ENCODE results near the gene ADAMTS14. TPM values are rescaled to one million over a fixed set of nuclear protein-coding genes. Genes with fewer than 3 reads are reported as not detected.

ADAMTS14 gene
- total and polyA plus RNA-seq, 8 donors: 2.4 to 10.0 (median 6.6) TPM

GRCh38 chr10:70690589-70690988, 18.3 kb downstream of the ADAMTS14 start:
- no peak for TF ChIP-seq CTCF (IDR thresholded peaks at IDR 0.05)
- ATAC-seq (no peak), DNase-seq (no peak)
- H3K4me3 ChIP-seq: no peak overlapping the region
- H3K4me1 ChIP-seq: peaks cover 0 to 5% of the 10 kb centered on the region in 2 donors
- intact Hi-C loops (cut with DNase I): no loop called here
- no peaks in the 10 kb centered on the region for H3K9me3 ChIP-seq
- H3K36me3 ChIP-seq: no peaks in the 10 kb centered on the region
- no peaks in the 10 kb centered on the region for H3K27me3 ChIP-seq
- no peak overlapping the region for H3K27ac ChIP-seq

- DNase-seq (no peak), ATAC-seq (no peak)
- intact Hi-C loops (cut with DNase I): no loop called here
- no peaks in the 10 kb centered on the region for H3K9me3 ChIP-seq
- no peak overlapping the region for H3K4me3 ChIP-seq
- no peaks in the 10 kb centered on the region for H3K27me3 ChIP-seq
- no peak for TF ChIP-seq CTCF (IDR thresholded peaks at IDR 0.05)
- no peak overlapping the region for H3K27ac ChIP-seq
- H3K4me1 ChIP-seq: peaks cover 0 to 5% of the 10 kb centered on the region in 2 donors
- no peaks in the 10 kb centered on the region for H3K36me3 ChIP-seq
These were observed 19.3 kb downstream of the ADAMTS14 start for GRCh38 chr10:70691611-70692010.

GRCh38 chr10:70692043-70692603, 19.8 kb downstream of the ADAMTS14 start:
- Histone ChIP-seq H3K36me3 (no peaks in the 10 kb centered on the region), H3K4me3 (no peak overlapping the region), H3K9me3 (no peaks in the 10 kb centered on the region), H3K27ac (no peak overlapping the region), H3K4me1 (peaks cover 0 to 5% of the 10 kb centered on the region in 2 donors), H3K27me3 (no peaks in the 10 kb centered on the region)
- ATAC-seq (no peak), DNase-seq (no peak)
- TF ChIP-seq CTCF (IDR thresholded peaks at IDR 0.05): no peak
- intact Hi-C loops (cut with DNase I): no loop called here

GRCh38 chr10:70693619-70694335, 21.5 kb downstream of the ADAMTS14 start:
- H3K4me3 ChIP-seq: no peak overlapping the region
- no peak overlapping the region for H3K27ac ChIP-seq
- no peaks in the 10 kb centered on the region for H3K9me3 ChIP-seq
- H3K27me3 ChIP-seq: no peaks in the 10 kb centered on the region
- intact Hi-C loops (cut with DNase I): no loop called here
- H3K36me3 ChIP-seq: no peaks in the 10 kb centered on the region
- no peak for TF ChIP-seq CTCF (IDR thresholded peaks at IDR 0.05)
- H3K4me1 ChIP-seq: peaks cover 0 to 5% of the 10 kb centered on the region in 2 donors
- ATAC-seq (peak; percentile 50), DNase-seq (peak in 3 of 4 donors; percentile 54 to 72 (median 55))

GRCh38 chr10:70694418-70695141, 22.3 kb downstream of the ADAMTS14 start:
- Histone ChIP-seq H3K9me3 (no peaks in the 10 kb centered on the region), H3K27me3 (no peaks in the 10 kb centered on the region), H3K4me3 (no peak overlapping the region), H3K36me3 (no peaks in the 10 kb centered on the region), H3K27ac (no peak overlapping the region), H3K4me1 (peaks cover 0 to 5% of the 10 kb centered on the region in 2 donors)
- TF ChIP-seq CTCF (IDR thresholded peaks at IDR 0.05): no peak
- peak; percentile 63 for ATAC-seq
- intact Hi-C loops (cut with DNase I): no loop called here
- DNase-seq: peak in 2 of 4 donors; percentile 76 to 81
